Right hindlimb (tissue), 1 donor: Measurements from ENCODE around the gene OSTC.

Experiments
- DNase-seq: peaks from one replicate; pipeline ENCODE4 v3.0.0-alpha.2; 2018

The OSTC gene

GRCh38 chr4:108650212-108651013 is at the start of gene OSTC:
Gene OSTC, plus strand, starts transcription at chr4:108650599. Its CDS starts 57 bp downstream, at chr4:108650656.
- peak; percentile 93 for DNase-seq

GRCh38 chr4:108601106-108601505 is 49.3 kb upstream of the OSTC start:
- DNase-seq = no peak

- no peak for DNase-seq
These were observed 48.9 kb upstream of the OSTC start for GRCh38 chr4:108601532-108601931.

GRCh38 chr4:108602163-108602562 is 48.2 kb upstream of the OSTC start:
- DNase-seq = no peak

- DNase-seq = no peak
These were observed 43.2 kb upstream of the OSTC start for GRCh38 chr4:108607079-108607815.

GRCh38 chr4:108611365-108611764 is 39.0 kb upstream of the OSTC start:
- DNase-seq = no peak

- DNase-seq = no peak
These were observed 38.0 kb upstream of the OSTC start for GRCh38 chr4:108612365-108612764.

- DNase-seq = no peak
These were observed 30.9 kb upstream of the OSTC start for GRCh38 chr4:108619372-108620100.

GRCh38 chr4:108620101-108620932 is 30.1 kb upstream of the OSTC start, which contains the start of gene RPL34:
Gene RPL34, plus strand, starts transcription at chr4:108620576. Its CDS starts 1,384 bp downstream, at chr4:108621960.
- peak; percentile 98 for DNase-seq

- DNase-seq = no peak
These were observed 29.2 kb upstream of the OSTC start for GRCh38 chr4:108620933-108621905.

GRCh38 chr4:108622022-108622421 is 28.4 kb upstream of the OSTC start:
- DNase-seq = no peak

- DNase-seq = no peak
These were observed 27.6 kb upstream of the OSTC start for GRCh38 chr4:108622828-108623227.

GRCh38 chr4:108624263-108625056 is 25.9 kb upstream of the OSTC start:
- DNase-seq = no peak

GRCh38 chr4:108626056-108626455 is 24.3 kb upstream of the OSTC start:
- no peak for DNase-seq

GRCh38 chr4:108628411-108628810 is 22.0 kb upstream of the OSTC start:
- DNase-seq = no peak

GRCh38 chr4:108635070-108635655 is 15.2 kb upstream of the OSTC start:
- DNase-seq = no peak

- DNase-seq = no peak
These were observed 14.2 kb upstream of the OSTC start for GRCh38 chr4:108636246-108636645.

GRCh38 chr4:108637856-108638255 is 12.5 kb upstream of the OSTC start:
- no peak for DNase-seq

GRCh38 chr4:108644237-108644636 is 6.2 kb upstream of the OSTC start:
- no peak for DNase-seq

GRCh38 chr4:108646706-108647105 is 3.7 kb upstream of the OSTC start:
- no peak for DNase-seq
